Hepatocyte (in vitro differentiated cells): ENCODE measurements around the gene CYP4A11.

Experiments
- CTCF ChIP-seq: fragments of 200-600 bp; sonication (generic); IDR thresholded peaks from 2 replicates; pipeline ENCODE4 v1.5.1; 2016; ENCODE audit warnings: antibody characterized with exemption, mild to moderate bottlenecking; ENCODE audit not compliant: poor library complexity
- EZH2 ChIP-seq: fragments of 200-600 bp; sonication (generic); IDR thresholded peaks from 2 replicates; pipeline ENCODE4 v1.6.1; 2016; ENCODE audit warnings: antibody characterized with exemption, mild to moderate bottlenecking, borderline replicate concordance

GRCh38 chr1:46961066-46961758 lies 19.9 kb upstream of the CYP4A11 start:
- no peak for TF ChIP-seq CTCF
- TF ChIP-seq EZH2 = no peak
